NCI-H226 (cell line): ENCODE data around the gene PARVB.

Experiments
- DNase-seq: peaks from one replicate; pipeline ENCODE4 v3.0.0-alpha.2; 2015

Gene PARVB

DNA sequence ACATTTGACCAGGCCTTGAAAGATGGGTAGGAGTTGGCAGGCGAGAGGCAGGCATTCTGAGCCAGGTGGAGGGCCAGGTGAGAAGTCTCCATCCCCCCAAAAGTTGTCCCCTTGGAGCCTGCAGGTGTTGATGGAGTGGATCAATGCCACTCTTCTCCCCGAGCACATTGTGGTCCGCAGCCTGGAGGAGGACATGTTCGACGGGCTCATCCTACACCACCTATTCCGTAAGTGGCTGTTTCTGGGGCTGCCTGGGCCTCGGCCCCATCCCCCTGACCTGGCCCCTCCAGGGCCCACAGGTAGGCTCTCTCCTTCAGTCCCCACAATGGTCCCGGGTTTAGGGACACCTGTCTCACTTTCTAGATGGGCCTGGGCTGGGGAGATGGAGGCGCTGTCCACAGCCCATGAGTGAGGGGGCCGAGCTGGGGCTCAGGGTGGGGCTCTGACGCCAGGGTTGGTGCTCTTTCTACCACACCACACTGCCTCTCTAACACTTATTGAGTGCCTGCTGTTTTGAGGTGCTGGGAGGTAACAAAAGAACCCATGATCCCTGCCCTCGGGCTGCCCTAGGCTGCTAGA is 163.6 kb downstream of the PARVB start:
- DNase-seq = no peak

DNA sequence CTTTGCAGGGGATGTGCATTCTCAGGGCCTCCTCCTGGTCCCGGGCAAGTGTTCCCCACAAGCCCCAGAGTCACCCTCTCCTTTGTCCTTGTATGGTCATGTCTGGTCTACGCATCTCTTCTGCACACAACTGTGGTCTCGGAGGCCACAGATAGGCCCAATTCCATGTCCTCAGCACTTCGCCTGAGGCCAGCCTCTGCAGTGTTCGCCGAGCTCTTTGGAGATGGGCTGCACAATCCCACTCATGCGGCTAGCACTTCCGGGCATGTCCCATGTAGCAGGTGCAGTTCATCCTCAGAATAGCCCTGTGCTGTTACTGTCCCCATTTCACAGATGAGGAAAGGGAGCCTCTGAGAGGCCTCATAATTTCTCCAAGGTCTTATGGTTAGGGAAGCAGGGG is 164.2 kb downstream of the PARVB start:
- no peak for DNase-seq

DNA sequence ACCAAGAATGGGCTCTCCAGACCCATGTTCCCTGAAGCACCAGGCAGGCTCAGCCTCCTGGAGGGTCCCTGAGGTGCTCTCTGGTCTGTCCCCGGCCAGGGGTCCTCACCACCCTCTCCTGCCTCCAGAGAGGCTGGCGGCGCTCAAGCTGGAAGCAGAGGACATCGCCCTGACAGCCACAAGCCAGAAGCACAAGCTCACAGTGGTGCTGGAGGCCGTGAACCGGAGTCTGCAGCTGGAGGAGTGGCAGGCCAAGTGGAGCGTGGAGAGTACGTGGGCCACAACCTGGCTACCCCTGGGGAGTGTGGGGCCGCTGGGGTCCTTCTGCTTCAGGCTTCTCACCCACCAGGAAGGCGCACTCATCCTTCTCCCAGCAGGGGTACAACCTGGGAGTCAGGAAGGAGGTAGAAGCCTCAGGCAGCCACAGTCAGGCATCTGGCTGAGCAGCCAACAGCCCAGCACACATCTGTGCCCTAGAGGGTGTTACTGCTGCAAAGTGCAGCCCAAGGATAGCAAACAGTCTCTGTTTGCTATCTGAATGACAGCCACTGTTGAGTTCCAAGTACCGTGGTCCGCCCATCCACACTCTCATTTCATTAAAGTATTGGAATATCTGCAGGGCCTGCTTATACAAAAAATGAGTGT is 165.0 kb downstream of the PARVB start:
- no peak for DNase-seq

DNA sequence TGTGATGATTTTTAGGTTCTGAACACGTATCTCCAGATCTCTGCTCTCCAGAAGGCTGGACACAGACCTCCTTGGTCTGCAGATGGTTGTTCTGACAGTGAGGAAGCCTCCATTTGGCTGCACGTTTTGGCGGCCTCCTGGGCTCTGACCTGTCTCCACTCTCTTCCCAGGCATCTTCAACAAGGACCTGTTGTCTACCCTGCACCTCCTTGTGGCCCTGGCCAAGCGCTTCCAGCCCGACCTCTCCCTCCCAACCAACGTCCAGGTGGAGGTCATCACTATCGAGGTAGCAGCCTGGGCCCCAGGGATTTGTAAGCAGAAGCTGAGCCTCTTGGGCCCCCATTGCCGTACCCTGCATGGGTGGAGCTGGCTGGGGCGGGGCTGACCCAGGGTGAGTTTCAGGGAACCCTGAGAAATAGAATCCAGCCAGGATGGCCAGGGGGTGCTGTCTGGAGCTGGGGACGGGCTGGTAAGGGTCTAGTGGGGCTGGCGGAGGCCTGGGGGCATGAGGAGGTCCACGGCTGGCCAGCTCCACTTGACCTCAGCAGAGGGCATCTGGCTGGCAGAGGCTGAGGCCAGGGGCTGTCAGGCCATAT is 166.4 kb downstream of the PARVB start:
- DNase-seq = no peak

DNA sequence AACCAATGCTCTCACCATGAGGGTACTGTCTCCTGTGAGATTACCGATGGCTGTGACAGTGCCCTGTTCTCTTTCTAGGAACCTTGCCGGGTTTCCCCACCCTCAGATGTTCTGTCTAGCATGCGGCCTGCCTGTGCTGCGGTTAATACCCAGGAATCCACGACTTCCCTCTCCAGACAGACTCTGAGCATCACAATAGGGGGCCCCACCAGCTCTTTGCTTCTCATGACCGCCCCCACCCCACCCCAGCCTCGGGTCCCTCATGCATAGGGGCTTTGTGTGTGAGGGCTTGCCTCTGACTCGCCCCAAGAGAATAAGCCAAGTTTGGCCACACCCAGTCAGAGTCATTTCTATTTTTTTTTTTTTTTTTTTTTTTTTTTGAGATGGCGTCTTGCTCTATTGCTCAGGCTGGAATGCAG is 166.9 kb downstream of the PARVB start:
- no peak for DNase-seq

DNA sequence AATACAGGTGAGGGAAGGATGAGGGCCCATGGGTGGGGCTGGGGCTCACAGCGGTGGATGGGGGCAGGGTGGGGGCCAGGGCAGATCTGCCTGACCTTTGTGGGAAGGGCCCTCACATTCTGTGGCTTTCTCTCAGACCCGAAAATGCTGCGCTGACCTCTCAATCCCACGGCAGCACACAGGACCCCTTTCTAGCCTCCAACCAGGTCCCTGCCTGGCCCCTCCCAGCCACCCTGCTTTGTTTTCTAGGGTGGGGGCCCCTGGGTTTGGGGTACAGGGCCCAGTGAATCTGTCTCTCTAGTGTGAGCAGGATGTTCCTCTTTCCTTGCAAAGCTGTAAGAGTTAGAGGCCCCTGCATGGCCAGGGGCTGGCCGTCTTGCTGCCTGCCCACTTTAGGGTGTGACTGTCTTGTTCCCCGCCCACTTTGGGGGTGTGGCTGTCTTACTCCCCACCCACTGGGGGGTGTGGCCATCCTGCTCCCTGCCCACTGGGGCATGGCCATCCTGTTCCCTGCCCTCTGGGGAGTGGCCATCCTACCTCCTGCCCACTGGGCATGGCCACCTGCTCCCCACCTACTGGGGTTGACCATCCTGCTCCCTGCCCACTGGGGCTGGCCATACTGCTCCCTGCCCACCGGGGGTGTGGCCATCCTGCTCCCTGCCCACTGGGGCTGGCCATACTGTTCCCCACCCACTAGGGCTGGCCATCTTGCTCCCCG is 168.2 kb downstream of the PARVB start:
- DNase-seq = peak; percentile 45

DNA sequence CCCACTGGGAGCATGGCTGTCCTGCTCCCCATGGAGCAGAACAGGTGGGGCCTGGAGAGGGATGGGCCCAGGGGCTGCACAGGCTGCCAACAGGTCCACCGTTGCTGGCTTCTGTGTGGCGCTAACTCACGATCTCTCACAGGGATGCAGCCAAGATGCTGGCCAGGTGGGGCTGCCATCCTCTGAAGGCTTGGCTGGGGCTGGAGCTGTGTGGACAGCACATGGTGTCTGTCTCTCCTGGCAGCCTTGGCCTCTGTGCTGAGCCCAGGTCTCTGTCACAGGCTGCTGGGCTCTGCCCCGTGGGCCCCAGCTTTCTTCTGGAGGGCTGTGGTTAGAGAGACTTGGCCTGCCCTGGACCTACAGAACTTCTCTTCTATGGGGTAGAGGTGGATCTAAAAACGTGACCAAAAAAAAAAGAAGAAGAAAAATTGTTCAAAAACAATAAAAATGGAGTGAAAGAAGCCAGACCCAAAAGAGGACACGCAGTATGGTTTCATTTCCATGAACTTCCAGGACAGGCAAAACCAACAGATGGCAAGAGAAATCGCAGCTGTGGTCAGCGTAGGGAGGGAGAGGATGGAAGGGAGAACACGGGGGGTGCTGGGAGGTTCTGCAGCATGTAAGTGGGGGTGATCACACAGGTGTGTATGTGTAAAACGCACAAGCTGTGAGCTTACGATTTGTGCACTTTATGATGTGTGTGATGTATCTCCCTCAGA is 168.9 kb downstream of the PARVB start:
- DNase-seq = peak; percentile 6

DNA sequence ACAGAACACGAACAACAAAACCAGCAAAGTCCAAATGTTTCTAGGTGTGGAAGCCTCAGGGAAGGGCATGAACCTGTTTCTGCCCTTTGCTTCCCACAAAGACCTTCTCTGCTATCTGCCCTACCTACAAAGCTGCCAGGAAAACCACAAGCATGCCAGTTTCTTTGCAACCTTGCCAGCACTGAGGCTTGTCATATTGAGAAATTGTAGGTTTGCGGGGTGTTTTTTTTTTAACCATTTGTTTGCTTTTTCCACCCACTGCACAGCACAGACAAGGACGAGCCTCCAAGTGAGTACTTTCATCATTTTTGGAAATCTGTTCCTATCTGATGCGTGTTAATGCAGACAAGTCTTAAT is 169.4 kb downstream of the PARVB start:
- peak; percentile 69 for DNase-seq

DNA sequence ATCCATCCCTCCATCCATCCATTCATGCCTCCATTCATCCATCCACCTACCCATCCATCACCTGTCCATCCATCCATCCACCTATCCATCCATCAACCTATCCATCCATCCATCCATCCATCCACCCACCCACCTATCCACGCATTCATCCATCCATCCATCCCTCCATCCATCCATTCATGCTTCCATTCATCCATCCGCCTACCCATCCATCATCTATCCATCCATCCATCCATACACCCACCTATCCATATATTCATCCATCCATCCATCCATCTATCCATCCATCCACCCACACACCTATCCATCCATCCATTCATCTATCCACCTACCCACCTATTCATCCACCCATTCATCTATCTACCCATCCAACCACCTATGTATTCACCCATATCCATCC is 170.5 kb downstream of the PARVB start:
- no peak for DNase-seq

DNA sequence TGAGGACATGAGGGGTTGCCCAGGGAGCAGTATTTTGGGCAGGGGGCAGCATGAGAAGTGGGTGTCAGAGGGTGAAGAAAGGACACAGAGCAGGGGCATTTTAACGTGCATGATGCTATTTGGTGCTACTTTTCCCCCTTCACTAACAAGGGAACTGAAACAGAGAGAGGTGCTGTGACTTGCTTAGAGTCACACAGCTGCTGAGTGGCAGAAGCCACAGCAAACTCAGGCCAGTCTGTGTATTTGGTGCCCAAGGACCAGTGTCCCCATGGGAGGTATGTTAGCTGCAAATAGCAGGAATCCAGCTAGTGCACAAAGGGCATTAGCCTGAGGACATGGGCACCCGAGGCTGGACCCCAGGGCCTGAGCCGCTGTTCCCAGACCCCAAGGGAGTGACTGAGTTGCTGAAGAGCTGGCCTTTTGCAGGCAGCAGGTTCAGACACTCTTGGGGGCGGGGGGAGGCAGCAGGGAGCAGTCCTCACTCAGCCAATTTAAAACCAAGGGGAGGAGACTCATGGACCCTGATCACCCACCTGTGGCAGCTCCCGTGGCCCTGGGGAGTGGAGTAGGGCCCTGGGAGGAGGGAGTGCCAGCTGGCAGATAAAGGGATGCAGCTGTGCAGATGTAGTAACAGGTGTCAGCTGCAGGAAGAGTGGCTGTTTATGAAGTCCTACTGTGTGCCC is 171.2 kb downstream of the PARVB start:
- DNase-seq = no peak

DNA sequence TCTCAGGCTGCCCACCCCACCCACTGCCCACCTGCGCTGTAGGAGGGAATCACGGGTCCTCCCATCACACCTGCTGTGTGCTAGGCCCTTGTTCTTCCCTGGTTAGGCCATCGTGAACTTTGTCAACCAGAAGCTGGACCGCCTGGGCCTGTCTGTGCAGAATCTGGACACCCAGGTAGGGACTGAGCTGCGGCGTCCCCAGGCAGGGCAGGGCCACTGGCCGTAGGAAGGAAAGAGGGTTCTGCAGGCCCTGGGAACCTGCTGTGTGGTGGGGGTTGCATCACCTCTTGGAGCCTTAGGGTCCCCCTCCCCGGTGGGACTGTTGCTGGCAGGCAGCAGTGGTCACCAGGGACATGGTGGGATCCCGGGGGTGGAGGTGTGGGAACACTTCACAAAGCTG is 172.1 kb downstream of the PARVB start:
- DNase-seq = no peak

DNA sequence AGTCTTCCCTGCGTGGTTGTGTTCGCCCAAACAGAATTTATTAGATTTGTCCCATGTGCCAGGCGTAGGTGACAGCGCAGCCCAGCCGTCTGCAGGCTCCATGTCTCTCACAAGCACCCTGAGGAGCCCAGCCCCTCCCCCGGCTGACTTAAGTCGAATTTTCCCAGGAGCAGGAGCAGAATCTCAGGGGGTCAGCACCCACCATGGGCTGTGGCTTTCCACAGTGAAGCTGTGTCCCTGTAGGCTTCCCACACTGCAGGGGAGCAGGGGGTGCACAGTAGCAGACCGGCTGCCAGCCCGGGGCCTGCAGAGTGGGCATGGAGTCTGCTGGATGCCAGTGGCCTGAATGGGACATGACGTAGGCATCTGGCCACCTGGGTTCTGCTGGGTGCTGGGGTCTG is 172.6 kb downstream of the PARVB start:
- DNase-seq = no peak

DNA sequence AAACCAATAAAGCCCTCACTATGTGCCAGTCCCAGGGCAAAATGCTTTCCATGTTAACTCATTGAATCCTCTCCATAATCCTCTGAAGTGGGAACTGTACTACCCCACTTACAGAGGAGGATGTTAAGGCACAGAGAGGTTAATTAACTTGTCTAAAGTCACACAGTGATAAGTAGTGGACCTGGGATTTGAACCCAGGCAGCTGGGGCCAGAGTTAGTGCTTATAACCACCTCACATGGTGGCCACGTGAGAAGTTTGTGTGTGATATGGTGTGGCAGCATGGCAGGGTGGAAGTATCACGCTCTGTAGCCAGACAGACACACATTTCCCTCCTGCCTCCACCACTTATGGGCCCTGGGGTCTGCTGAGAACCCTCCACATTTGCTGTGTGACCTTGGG is 173.2 kb downstream of the PARVB start:
- DNase-seq = no peak

DNA sequence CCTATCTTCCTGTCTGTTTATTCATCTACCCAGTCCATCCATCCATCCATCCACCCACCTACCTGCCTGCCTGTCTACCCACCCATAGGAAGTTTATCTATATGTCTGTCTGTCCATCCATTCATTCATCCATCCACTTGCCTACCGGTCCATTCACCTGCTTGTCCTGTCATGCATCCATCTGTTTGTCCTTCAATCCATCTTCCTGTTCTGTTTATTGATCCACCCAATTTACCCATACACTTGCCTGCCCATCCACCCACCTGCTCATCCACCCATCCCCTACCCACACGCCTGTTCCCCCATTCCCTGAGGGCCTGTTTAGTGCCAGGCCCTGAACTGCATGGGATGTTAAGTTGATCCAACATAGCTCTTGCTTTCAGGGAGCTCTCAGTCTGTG is 175.1 kb downstream of the PARVB start:
- DNase-seq = no peak

DNA sequence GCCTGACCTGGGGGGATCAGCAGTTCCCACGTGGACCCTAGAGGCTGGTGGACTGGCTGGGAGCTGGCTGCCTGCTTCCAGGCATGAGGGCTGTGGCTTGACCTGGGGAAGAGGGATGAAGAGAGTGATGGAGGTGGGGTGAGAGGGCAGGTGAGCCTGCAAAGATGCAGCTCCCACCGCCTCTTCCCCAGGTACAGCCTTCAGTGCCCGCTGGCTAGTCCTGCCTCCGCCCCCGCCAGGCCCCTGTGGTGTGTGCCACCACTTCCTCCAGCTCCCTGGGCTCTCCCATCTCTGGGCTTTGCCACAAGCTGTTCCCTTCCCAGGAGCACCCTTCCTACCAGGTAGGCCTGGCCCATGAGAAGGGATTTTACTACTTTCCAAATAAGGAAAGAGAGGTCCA is 175.8 kb downstream of the PARVB start:
- no peak for DNase-seq

DNA sequence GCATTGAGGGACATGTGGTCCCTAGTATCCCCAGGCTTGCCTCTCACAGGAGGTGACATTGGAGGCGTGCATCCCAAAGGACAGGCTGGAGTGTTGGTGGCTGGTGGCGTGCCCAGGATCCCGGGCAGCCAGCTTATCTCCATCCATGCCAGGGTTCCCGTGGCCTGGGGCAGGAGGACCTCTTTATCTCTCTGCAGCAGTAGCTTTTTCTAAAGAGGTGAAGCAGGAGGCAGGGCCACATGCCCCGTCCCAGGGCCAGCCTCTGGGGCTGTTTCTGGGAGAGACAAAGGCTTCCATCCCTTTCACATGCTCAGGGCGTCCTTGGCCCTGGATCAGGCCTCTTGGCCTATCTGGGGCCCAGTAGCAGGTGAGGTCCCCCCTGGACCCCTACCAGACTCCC is 176.3 kb downstream of the PARVB start:
- DNase-seq = no peak

DNA sequence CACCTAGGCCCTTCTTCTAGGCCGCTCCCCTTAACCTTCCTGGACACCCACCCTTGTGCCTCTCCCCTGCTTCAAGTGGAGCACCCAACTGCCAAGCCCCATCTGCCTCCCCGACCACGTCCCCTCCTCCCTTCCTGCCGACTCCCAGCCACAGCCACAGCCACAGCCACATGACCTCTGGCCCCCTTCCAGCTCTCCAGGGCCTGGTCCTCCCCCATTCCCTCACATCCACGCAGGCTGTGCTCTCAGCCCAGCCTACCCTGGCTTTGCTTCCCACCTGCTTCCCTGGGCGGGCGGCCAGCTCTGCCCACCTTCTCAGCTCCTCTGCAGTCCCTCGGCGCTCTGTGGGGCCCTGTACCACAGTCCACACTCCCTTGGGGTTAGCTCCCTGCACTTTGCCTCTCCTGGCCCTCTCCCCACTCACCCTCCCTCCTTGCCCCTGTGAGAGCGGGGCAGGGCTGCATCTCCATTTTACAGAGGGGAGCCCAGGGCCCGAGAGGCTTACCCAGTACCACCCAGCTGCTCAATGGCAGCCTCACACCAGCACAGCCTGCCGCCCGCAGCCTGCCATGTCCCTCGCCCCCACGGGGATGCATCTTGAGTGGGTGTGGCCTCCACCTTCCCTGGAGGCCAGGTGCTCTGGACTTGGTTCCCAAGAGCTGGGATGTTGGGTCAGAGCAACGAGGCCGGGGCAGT is 176.9 kb downstream of the PARVB start:
- DNase-seq = no peak

DNA sequence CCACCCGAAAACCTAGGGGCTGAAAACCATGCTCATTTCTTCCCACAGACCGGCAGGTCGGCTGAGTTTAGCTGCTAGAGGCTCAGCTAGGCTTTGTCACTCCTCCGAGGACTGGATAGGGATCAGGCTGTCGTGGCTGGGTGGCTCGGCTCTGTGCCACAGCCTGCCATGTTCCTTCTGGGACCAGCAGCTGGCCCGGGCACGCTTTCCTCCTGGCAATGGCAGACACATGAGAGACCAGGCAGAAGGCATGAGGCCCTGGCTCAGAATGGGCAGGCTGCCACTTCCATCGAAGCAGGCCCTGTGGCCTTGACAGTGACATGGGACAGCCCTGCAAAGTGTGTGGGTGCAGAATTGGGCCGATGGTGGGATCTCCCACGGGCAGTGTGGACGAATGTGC is 177.6 kb downstream of the PARVB start:
- DNase-seq = no peak

DNA sequence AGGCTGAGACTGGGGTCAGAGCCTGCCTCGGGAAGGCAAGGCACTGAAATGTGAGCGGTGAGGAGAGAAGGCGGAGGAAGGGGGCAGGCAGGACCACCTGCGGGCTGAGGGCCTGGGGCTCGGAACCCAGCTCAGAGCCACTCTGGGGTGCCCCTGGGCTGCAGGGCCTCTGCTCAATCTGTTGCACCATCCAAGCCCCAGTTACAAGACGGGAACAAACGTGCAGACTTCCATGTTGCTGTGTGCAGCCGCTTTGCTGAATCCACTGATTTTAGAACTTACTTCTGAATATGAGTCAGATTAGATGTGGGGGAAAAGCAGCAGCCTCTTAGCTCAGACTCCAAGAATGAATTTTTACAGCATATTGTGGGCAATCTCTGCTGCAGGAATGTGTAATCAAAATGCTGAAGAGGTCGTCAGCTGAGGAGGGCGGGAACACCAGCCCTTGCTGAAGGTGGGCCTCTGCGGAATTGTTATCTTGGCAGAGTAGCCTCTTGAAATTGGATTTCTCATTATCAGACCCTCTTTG is 178.2 kb downstream of the PARVB start:
- peak; percentile 72 for DNase-seq

DNA sequence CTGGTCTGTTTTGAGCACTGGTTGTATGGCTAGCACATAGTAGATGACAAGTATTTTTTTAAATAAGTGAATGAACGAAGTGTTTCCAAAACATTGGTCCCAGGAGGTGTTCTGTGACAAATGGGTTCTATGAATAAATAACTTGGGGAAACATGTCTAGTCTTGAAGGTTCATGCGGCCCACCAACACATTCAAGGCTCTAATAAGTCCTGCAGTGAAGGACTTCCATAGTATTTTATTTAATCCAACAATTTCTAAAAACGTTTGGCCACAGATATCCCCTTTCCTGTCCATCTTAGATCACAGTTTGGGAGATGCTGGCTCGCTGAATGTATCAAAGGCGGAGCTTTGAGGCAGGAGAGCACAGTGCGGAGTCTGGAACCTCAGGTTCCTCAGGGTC is 179.1 kb downstream of the PARVB start:
- DNase-seq = no peak

DNA sequence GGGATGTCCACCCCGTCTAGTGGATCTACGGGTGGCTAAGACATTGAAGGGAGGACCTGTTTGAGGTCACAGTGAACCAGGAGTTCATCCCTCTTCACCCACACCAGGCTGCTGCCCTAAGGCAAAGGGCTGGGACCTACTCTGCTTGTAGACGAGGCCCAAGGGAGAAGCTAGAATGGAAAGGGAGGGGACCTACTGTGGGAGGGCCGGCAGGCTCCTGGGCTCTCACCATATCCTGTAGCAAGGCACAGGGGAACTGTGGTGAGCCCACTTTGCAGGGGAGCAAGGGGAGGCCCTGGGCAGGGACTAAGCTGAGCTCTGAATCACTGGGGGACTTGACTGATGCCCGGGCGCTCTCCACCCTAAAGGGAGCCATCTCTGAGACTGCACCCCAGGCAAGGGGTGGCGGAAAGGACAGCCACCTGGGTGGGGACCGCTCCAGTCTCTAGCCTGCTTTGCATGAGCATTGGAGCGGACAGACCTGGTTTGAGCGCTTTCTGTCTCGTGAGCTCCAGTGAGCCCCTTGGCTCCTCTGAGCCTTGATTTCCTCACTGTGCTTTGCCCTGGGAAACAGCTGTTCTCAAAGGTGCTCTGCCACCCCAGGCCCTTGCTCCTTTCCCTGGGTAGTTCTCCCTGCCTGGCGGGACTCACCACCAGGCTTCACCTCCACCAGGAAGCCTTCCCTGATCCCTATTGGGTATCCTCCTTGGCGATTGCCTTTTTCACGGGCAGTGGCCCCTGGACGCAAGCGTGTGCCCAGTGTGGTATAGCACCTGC is 180.8 kb downstream of the PARVB start:
- no peak for DNase-seq
